HepG2 (cell line): Measurements from ENCODE around the gene ITGB2. TPM values are rescaled to one million over a fixed set of nuclear protein-coding genes. Genes with fewer than 3 reads are reported as not detected.

Experiments
- ATAC-seq: fragments of 200-7000 bp; cut with Tn5 transposase; 3 replicates; pipeline ENCODE4 v1.9.1; 2020; ENCODE audit warnings: mild to moderate bottlenecking, moderate library complexity
- BruUV-seq: library from RNA; stranded (reverse); fragments of 400-500 nt; replicated peaks from 2 replicates; lab custom pipeline; 2021; lab: Mats Ljungman, UMichigan
- CTCF ChIA-PET: fragments of 300-600 bp; formaldehyde crosslinking; extraction: SDS; loops from one replicate; lab custom pipeline; 2021; ENCODE audit warnings: low total read pairs, inconsistent platforms, low intra/inter-chr PET ratio; lab: Yijun Ruan, JAX
- POLR2A ChIA-PET: fragments of 350-600 bp; sonication (Branson Sonifier 250); formaldehyde crosslinking; loops from one replicate; lab custom pipeline; 2020; ENCODE audit warnings: antibody characterized with exemption, inconsistent platforms; lab: Yijun Ruan, JAX
- DNase-seq: peaks from one replicate; pipeline ENCODE4 v3.0.0-alpha.2; 2015; ENCODE audit warnings: low spot score
- FAIRE-seq: peaks from 3 replicates; lab custom pipeline; 2011; peaks lifted over from hg19 to GRCh38; lab: Jason Lieb, UNC
- H2AFZ ChIP-seq: one replicate; pipeline ENCODE4 v1.6.1; 2011; ENCODE audit warnings: low read length, inconsistent platforms
- H3K27ac ChIP-seq: fragments of 300-600 bp; 3 replicates; pipeline ENCODE4 v1.8.0; 2011; ENCODE audit warnings: mixed run types, mild to moderate bottlenecking, mixed read lengths, low read length, inconsistent platforms; ENCODE audit not compliant: insufficient read depth; ENCODE audit errors: extremely low read length
- H3K27me3 ChIP-seq, 2 experiments: fragments of 200-600 bp in 1 of 2; 2 replicates in 1 of 2; 3 replicates in 1 of 2; pipeline versions ENCODE4 v1.6.0 to v1.8.0; 2011; ENCODE audit warnings: low read length in 2 of 2, mild to moderate bottlenecking in 2 of 2, moderate library complexity in 2 of 2, inconsistent platforms in 1 of 2; ENCODE audit not compliant: insufficient read depth in 2 of 2, control insufficient read depth in 1 of 2
- H3K36me3 ChIP-seq, 2 experiments: fragments of 200-600 bp in 1 of 2; replicated peaks in 1 of 2; 2 replicates in 1 of 2; 3 replicates in 1 of 2; pipeline versions ENCODE4 v1.5.1 to v1.8.0; 2011; ENCODE audit warnings: low read length in 2 of 2, inconsistent platforms in 1 of 2; ENCODE audit not compliant: insufficient read depth in 2 of 2, control insufficient read depth in 1 of 2
- H3K4me1 ChIP-seq: 2 replicates; pipeline ENCODE4 v1.5.1; 2012; ENCODE audit warnings: low read length, inconsistent platforms; ENCODE audit not compliant: insufficient read depth
- H3K4me2 ChIP-seq: 2 replicates; pipeline ENCODE4 v1.6.0; 2011; ENCODE audit warnings: low read depth, low read length, inconsistent platforms
- H3K4me3 ChIP-seq, 3 experiments: fragments of 200-600 bp in 1 of 3; sonication (generic), shearing (Covaris generic) in 1 of 3; replicated peaks in 1 of 3; 2 replicates each; pipeline ENCODE4 v1.5.1; 2011 to 2016; ENCODE audit warnings: low read length in 3 of 3, inconsistent platforms in 2 of 3, low read depth in 2 of 3, mild to moderate bottlenecking in 2 of 3, control low read depth in 1 of 3, mixed read lengths in 1 of 3; ENCODE audit not compliant: insufficient read depth in 1 of 3
- H3K79me2 ChIP-seq: one replicate; pipeline ENCODE4 v1.6.1; 2011; ENCODE audit warnings: low read length, inconsistent platforms; ENCODE audit not compliant: insufficient read depth
- H3K9ac ChIP-seq: 2 replicates; pipeline ENCODE4 v1.6.0; 2011; ENCODE audit warnings: mild to moderate bottlenecking, low read depth, low read length, inconsistent platforms; ENCODE audit not compliant: insufficient read depth
- H3K9me3 ChIP-seq: 2 replicates; pipeline ENCODE4 v1.5.1; 2012; ENCODE audit warnings: mild to moderate bottlenecking, low read length
- H4K20me1 ChIP-seq: 2 replicates; pipeline ENCODE4 v1.6.0; 2011; ENCODE audit warnings: inconsistent platforms, mild to moderate bottlenecking, low read length, moderate library complexity; ENCODE audit not compliant: insufficient read depth
- ATF7-NPFF ChIP-seq: sonication (generic); formaldehyde crosslinking; IDR thresholded peaks from 2 replicates; pipeline ENCODE4 v1.8.1; 2023; ENCODE audit warnings: mild to moderate bottlenecking, low read depth, missing genetic modification reagents, moderate library complexity
- FOXC1 ChIP-seq: sonication (generic); formaldehyde crosslinking; IDR thresholded peaks from 2 replicates; pipeline ENCODE4 v1.8.0; 2022; ENCODE audit warnings: mild to moderate bottlenecking, missing genetic modification reagents, borderline replicate concordance
- HNRNPL ChIP-seq: fragments of 200-400 bp; formaldehyde crosslinking; IDR thresholded peaks from 2 replicates; pipeline ENCODE4 v1.6.1; 2017; ENCODE audit warnings: mild to moderate bottlenecking, low read depth, low read length
- HOXA3 ChIP-seq: sonication (generic); formaldehyde crosslinking; IDR thresholded peaks from 2 replicates; pipeline ENCODE4 v1.5.0; 2020; ENCODE audit warnings: missing genetic modification reagents
- KAT8 ChIP-seq: IDR thresholded peaks from 2 replicates; pipeline ENCODE4 v1.6.1; 2016; ENCODE audit warnings: missing genetic modification reagents, missing compliant biosample characterization
- POLR2AphosphoS2 ChIP-seq: IDR thresholded peaks from 2 replicates; pipeline ENCODE4 v1.6.1; 2011; ENCODE audit warnings: low read depth, low read length, improper control_type of control experiment
- RXRB ChIP-seq: IDR thresholded peaks from 2 replicates; pipeline ENCODE4 v1.6.1; 2016; ENCODE audit warnings: borderline replicate concordance, missing genetic modification reagents, missing compliant biosample characterization
- WGBS: methylation state at CpG from one replicate; pipeline ENCODE4 v1.1.6; 2017; ENCODE audit warnings: low lambda C conversion rate; 5-methylcytosine and 5-hydroxymethylcytosine counted together
- in situ Hi-C: cut with HindIII; loops from 2 replicates; pipeline ENCODE4 v1.10.0; 2017; ENCODE audit warnings: low pct_unique_long_range_greater_than_20kb; ENCODE audit not compliant: extremely low pct_ligation_motif_present
- intact Hi-C: fragments of 100-400 bp; cut with micrococcal nuclease; formaldehyde crosslinking; loops from one replicate; pipeline ENCODE4 v1.10.0; 2022; ENCODE audit not compliant: unreplicated experiment
- polyA plus RNA-seq, 8 experiments: library from polyadenylated mRNA; depleted of rRNA in 3 of 8; stranded (reverse) in 7 of 8; unstranded in 1 of 8; fragments of >200 nt; fragmentation: Illumina TruSeq in 4 of 8; extraction: Trizol in 4 of 8; gene quantifications; 2 replicates each; pipeline versions ENCODE4 v1.2.1 to v1.2.3, GENCODE V29; 2011 to 2016; ENCODE audit warnings: low read depth in 4 of 8, missing spikeins in 1 of 8, mixed read lengths in 1 of 8; ENCODE audit not compliant: insufficient read depth in 1 of 8
- total RNA-seq, 5 experiments: library from RNA; depleted of rRNA; stranded (reverse); fragments of >200 nt; fragmentation: Illumina TruSeq; extraction: Trizol; gene quantifications; 2 replicates each; pipeline ENCODE4 v1.2.3, GENCODE V29; 2016; ENCODE audit warnings: low read depth in 1 of 5
- TF ChIP-seq, protein P1 (sequence below): fragments of 450-650 bp; IDR thresholded peaks from 2 replicates; pipeline ENCODE4 v1.6.1; 2017
- TF ChIP-seq, protein P2 (sequence below): sonication (generic); formaldehyde crosslinking; IDR thresholded peaks from 2 replicates; pipeline ENCODE4 v1.4.0; 2020; ENCODE audit warnings: mild to moderate bottlenecking, missing genetic modification reagents
- TF ChIP-seq, protein P3 (sequence below): IDR thresholded peaks from 2 replicates; pipeline ENCODE4 v1.6.1; 2016; ENCODE audit warnings: mild to moderate bottlenecking

ITGB2 gene
- total and polyA plus RNA-seq, 2 of the 13 experiments (the other 11 are each of a cell fraction or from before 2014, with no cell fraction given): 4.2 to 18.0 TPM

DNA sequence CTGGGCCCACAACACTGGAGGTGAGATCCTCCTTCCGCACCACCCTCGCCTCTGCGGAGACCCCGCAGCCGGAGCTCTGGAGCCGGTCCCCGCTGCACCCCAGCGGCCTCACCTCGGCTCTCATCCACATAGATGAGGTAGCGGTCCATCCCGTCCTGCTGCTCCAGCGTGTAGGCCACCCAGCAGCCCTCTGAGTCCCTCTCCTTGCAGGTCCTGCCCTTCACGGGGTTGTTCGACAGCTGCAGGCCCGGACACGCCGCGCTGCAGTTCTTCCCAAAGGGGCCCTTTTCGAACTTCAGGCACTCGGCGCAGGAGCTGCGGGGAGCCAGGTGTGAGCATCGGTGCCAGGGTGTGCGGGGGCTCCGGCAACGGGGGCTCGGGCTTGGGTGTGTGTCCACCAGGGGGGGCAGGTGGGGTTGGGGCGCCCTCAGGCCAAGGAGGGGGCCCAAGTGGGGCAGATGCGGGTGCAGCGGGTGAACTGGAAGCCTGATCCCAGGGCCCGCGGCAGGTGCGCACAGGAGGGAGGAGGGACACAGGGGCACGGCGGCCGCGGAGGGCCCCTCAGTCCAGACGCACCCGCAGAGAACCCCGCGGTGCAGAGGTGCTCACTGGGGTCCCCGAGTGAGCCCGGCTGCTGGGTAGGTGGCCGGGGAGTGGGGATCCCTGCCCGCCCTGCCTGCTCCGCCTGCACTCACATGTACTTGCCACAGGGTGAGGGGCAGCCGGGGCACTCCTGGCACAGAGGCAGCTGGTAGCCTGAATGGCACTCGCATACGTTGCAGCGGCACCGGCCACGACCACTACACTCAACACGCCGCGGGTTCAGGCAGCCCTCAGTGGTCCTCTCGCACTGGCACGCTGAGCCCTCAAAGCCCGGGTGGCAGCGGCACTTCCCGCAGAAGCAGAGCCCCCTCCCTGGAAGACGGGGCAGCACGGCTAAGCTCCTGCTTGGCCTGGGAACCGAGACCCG is 31.8 kb downstream of the ITGB2 start:
- no TSS peak for BruUV-seq
- WGBS: 97% methylated on average over 25 of the region's 64 CpGs
- CTCF ChIA-PET: no interaction called here

DNA sequence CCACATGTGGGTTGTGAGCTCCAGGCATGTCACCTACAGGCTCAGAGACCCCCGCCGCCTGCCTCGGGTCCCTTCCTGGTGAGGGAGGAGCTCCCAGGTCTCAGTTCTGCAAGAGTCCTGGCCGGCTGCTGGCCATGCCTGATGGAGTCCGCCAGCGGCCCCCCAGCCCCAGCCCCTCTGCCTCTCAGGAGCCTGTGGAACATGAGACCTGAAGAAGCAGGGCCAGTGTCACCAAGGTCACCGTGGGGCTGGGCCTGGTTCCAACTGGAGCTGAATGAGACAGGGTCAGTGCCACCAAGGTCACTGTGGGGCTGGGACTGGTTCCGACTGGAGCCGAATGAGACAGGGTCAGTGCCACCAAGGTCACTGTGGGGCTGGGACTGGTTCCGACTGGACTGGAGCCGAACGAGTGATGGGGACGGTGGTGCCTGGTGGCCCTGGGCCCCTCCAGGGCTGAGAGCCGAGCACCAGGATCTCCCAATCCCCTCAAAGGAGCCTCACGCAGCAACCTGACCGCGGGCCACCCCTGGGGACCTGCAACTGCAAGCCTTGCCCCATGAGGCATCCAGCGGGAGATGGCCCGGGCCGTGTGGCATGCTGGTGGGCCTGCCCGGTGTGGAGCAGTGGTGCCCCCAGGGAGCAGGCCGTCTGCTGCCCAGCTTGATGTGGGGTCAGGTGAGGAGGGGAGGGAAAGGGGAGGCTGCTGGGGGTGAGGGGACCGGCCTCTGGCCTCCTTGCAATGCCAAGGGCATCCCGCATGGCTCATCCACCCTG is 32.7 kb downstream of the ITGB2 start:
- H3K9me3 ChIP-seq: no peaks in the 10 kb centered on the region
- H3K79me2 ChIP-seq: no peaks in the 10 kb centered on the region
- H3K36me3 ChIP-seq: no peaks in the 10 kb centered on the region; a peak in 1 of 5 replicates
- H3K9ac ChIP-seq: no peak overlapping the region
- no peak overlapping the region for H3K27ac ChIP-seq
- ChIA-PET POLR2A (interaction anchor here (0.7 to 1.4 kb wide), 6 partner anchors 10 to 26 kb away, joined by 3 to 5 read pairs (median 3); partner anchors contain the start of gene PTTG1IP), CTCF (no interaction called here)
- BruUV-seq: no TSS peak
- WGBS: 35% methylated on average over 5 of the region's 24 CpGs
- no peak for DNase-seq
- H3K4me3 ChIP-seq: peak overlapping the region in 1 of 3 experiments; percentile 33; a peak in 1 of 6 replicates
- in situ Hi-C loops: no loop called here
- peaks cover 72% of the 10 kb centered on the region for H3K4me1 ChIP-seq
- no peaks in the 10 kb centered on the region for H3K27me3 ChIP-seq
- intact Hi-C loops: no loop called here
- H2AFZ ChIP-seq: no peak overlapping the region
- no peaks in the 10 kb centered on the region for H4K20me1 ChIP-seq
- H3K4me2 ChIP-seq: peak overlapping the region; percentile 43
- peak; percentile 14 for ATAC-seq
- no peak for FAIRE-seq
- peak; percentile 73; the same call in 1 of the 2 replicates for TF ChIP-seq HNRNPL
- TF ChIP-seq, protein P1, sequence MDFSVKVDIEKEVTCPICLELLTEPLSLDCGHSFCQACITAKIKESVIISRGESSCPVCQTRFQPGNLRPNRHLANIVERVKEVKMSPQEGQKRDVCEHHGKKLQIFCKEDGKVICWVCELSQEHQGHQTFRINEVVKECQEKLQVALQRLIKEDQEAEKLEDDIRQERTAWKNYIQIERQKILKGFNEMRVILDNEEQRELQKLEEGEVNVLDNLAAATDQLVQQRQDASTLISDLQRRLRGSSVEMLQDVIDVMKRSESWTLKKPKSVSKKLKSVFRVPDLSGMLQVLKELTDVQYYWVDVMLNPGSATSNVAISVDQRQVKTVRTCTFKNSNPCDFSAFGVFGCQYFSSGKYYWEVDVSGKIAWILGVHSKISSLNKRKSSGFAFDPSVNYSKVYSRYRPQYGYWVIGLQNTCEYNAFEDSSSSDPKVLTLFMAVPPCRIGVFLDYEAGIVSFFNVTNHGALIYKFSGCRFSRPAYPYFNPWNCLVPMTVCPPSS: no peak
- TF ChIP-seq RXRB (CRISPR knock-in tag): 0 out of 2 replicates have a peak, but pooled peaks have one; percentile 25
- TF ChIP-seq, protein P2, sequence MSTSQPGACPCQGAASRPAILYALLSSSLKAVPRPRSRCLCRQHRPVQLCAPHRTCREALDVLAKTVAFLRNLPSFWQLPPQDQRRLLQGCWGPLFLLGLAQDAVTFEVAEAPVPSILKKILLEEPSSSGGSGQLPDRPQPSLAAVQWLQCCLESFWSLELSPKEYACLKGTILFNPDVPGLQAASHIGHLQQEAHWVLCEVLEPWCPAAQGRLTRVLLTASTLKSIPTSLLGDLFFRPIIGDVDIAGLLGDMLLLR (CRISPR knock-in tag): no peak
- TF ChIP-seq, protein P3, sequence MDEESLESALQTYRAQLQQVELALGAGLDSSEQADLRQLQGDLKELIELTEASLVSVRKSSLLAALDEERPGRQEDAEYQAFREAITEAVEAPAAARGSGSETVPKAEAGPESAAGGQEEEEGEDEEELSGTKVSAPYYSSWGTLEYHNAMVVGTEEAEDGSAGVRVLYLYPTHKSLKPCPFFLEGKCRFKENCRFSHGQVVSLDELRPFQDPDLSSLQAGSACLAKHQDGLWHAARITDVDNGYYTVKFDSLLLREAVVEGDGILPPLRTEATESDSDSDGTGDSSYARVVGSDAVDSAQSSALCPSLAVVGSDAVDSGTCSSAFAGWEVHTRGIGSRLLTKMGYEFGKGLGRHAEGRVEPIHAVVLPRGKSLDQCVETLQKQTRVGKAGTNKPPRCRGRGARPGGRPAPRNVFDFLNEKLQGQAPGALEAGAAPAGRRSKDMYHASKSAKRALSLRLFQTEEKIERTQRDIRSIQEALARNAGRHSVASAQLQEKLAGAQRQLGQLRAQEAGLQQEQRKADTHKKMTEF: no peak

More for the DNA sequence above, 31.8 kb downstream of the ITGB2 start:
- no peak overlapping the region for H3K9ac ChIP-seq
- DNase-seq (no peak), ATAC-seq (no peak), FAIRE-seq (no peak)
- no peaks in the 10 kb centered on the region for H3K79me2 ChIP-seq
- H3K27ac ChIP-seq: no peak overlapping the region
- H4K20me1 ChIP-seq: no peaks in the 10 kb centered on the region
- 0 out of 5 replicates have a peak, but pooled peaks cover 0 to 2% of the 10 kb centered on the region in 2 experiments for H3K27me3 ChIP-seq
- no peak overlapping the region for H2AFZ ChIP-seq
- intact Hi-C loops (no loop called here), in situ Hi-C loops (no loop called here)
- TF ChIP-seq POLR2AphosphoS2: no peak
- peak; percentile 80 for TF ChIP-seq HNRNPL
- 0 out of 2 replicates have a peak, but pooled peaks have one; percentile 12 for TF ChIP-seq HOXA3
- TF ChIP-seq KAT8 (CRISPR knock-in tag): no peak
- no peak for TF ChIP-seq ATF7-NPFF (CRISPR knock-in tag)
- no peak for TF ChIP-seq FOXC1 (CRISPR knock-in tag)
- no peak overlapping the region for H3K4me3 ChIP-seq
- no peak overlapping the region for H3K4me2 ChIP-seq
- POLR2A ChIA-PET: interaction anchor here (1.4 kb wide), 1 partner anchor 15 kb away, joined by 5 read pairs; the partner anchor contains the start of gene PTTG1IP
- no peaks in the 10 kb centered on the region; a peak in 1 of 5 replicates for H3K36me3 ChIP-seq
- no peaks in the 10 kb centered on the region for H3K9me3 ChIP-seq
- peaks cover 72% of the 10 kb centered on the region for H3K4me1 ChIP-seq
